Natural killer cell (primary cell): Measurements from ENCODE around the gene GPX4. TPM values are rescaled to one million over a fixed set of nuclear protein-coding genes. Genes with fewer than 3 reads are reported as not detected.

Source experiments
- ATAC-seq, 3 donors: fragments of 150-1000 bp in 2 of 3; fragments of 200-7000 bp in 1 of 3; cut with Tn5 transposase; 1 replicate in 1 of 3; 2 replicates in 2 of 3; pipeline ENCODE4 v1.10.0; 2021; ENCODE audit warnings: mild to moderate bottlenecking in 2 of 3, moderate library complexity in 2 of 3
- DNase-seq, 2 donors: peaks; one replicate each; pipeline versions ENCODE4 v3.0.0 to v3.0.0-alpha.2; 2013 to 2021; ENCODE audit warnings: mixed read lengths in 1 of 2
- H3K27ac ChIP-seq: one replicate; pipeline ENCODE4 v1.5.1; 2013; ENCODE audit warnings: mild to moderate bottlenecking, low read length
- H3K27me3 ChIP-seq: one replicate; pipeline ENCODE4 v1.6.1; 2013; ENCODE audit warnings: low read length; ENCODE audit not compliant: control insufficient read depth, insufficient read depth
- H3K36me3 ChIP-seq: one replicate; pipeline ENCODE4 v1.6.1; 2013; ENCODE audit warnings: low read length; ENCODE audit not compliant: control insufficient read depth, insufficient read depth
- H3K4me1 ChIP-seq: one replicate; pipeline ENCODE4 v1.6.1; 2013; ENCODE audit warnings: low read length; ENCODE audit not compliant: control insufficient read depth, insufficient read depth
- H3K4me3 ChIP-seq: one replicate; pipeline ENCODE4 v1.5.1; 2013; ENCODE audit warnings: low read length
- H3K9me3 ChIP-seq: one replicate; pipeline ENCODE4 v1.6.1; 2013; ENCODE audit warnings: low read length; ENCODE audit not compliant: control insufficient read depth, insufficient read depth
- H3K27ac Mint-ChIP-seq, 2 donors: one replicate each; pipeline ENCODE4 v1.8.0; 2022; ENCODE audit warnings: mild to moderate bottlenecking in 2 of 2, mixed read lengths in 2 of 2, moderate library complexity in 1 of 2
- H3K27me3 Mint-ChIP-seq, 2 donors: one replicate each; pipeline ENCODE4 v1.8.0; 2022; ENCODE audit warnings: low read depth in 2 of 2, mixed read lengths in 2 of 2
- H3K36me3 Mint-ChIP-seq: one replicate; pipeline ENCODE4 v1.8.0; 2022; ENCODE audit warnings: mixed read lengths
- H3K4me1 Mint-ChIP-seq, 2 donors: one replicate each; pipeline ENCODE4 v1.8.0; 2022; ENCODE audit warnings: mixed read lengths in 2 of 2
- H3K4me3 Mint-ChIP-seq: one replicate; pipeline ENCODE4 v1.8.0; 2022; ENCODE audit warnings: mild to moderate bottlenecking, moderate library complexity, mixed read lengths
- H3K9me3 Mint-ChIP-seq, 2 donors: one replicate each; pipeline ENCODE4 v1.8.0; 2022; ENCODE audit warnings: mixed read lengths in 2 of 2
- CTCF ChIP-seq: fragments of 200-600 bp; IDR thresholded peaks from one replicate; pipeline ENCODE4 v1.8.0; 2022; ENCODE audit warnings: antibody characterized with exemption
- WGBS: methylation state at CpG from one replicate; pipeline ENCODE4 v1.1.7; 2013; ENCODE audit warnings: missing lambda C conversion rate; ENCODE audit not compliant: insufficient coverage; 5-methylcytosine and 5-hydroxymethylcytosine counted together
- intact Hi-C: fragments of 100-400 bp; cut with micrococcal nuclease; formaldehyde crosslinking; loops from one replicate; pipeline ENCODE4 v1.14.2; 2022
- total RNA-seq, 4 donors: library from RNA; stranded (reverse); fragments of 120-200 nt in 1 of 4; gene quantifications; one replicate each; pipeline versions ENCODE4 v1.2.3 to v1.2.4, GENCODE V29; 2013 to 2022

GPX4 gene
- total RNA-seq, 3 donors from 2014 or later (not counting 1 experiment from before 2014, with no cell fraction given) = 108 to 126 (median 121) TPM

- H3K9me3 Mint-ChIP-seq = no peaks in the 10 kb centered on the region
- peaks cover 75% of the 10 kb centered on the region for H3K36me3 ChIP-seq
- no peaks in the 10 kb centered on the region for H3K9me3 ChIP-seq
- no peaks in the 10 kb centered on the region for H3K27me3 ChIP-seq
- no peaks in the 10 kb centered on the region for H3K27me3 Mint-ChIP-seq
- H3K27ac ChIP-seq = no peak overlapping the region
- no peak for ATAC-seq
- DNase-seq = no peak
- no peaks in the 10 kb centered on the region for H3K4me1 ChIP-seq
- no peak for TF ChIP-seq CTCF
- H3K4me3 ChIP-seq = no peak overlapping the region
- no peaks in the 10 kb centered on the region for H3K4me1 Mint-ChIP-seq
- intact Hi-C loops = no loop called here
- no peak overlapping the region for H3K4me3 Mint-ChIP-seq
- H3K36me3 Mint-ChIP-seq = no peaks in the 10 kb centered on the region
- 98% methylated on average over 34 of the region's 34 CpGs for WGBS
- H3K27ac Mint-ChIP-seq = no peak overlapping the region
Measured at GRCh38 chr19:1118999-1119398, 15.2 kb downstream of the GPX4 start.

GRCh38 chr19:1119475-1120217, 15.9 kb downstream of the GPX4 start:
- H3K9me3 Mint-ChIP-seq = no peaks in the 10 kb centered on the region
- DNase-seq (no peak), ATAC-seq (no peak)
- intact Hi-C loops = no loop called here
- Histone ChIP-seq H3K27ac (no peak overlapping the region), H3K9me3 (no peaks in the 10 kb centered on the region), H3K4me1 (no peaks in the 10 kb centered on the region), H3K4me3 (no peak overlapping the region), H3K27me3 (no peaks in the 10 kb centered on the region), H3K36me3 (peaks cover 74% of the 10 kb centered on the region)
- no peaks in the 10 kb centered on the region for H3K36me3 Mint-ChIP-seq
- no peak overlapping the region for H3K27ac Mint-ChIP-seq
- TF ChIP-seq CTCF = no peak
- no peaks in the 10 kb centered on the region for H3K27me3 Mint-ChIP-seq
- H3K4me3 Mint-ChIP-seq = no peak overlapping the region
- no peaks in the 10 kb centered on the region for H3K4me1 Mint-ChIP-seq
- 97% methylated on average over 50 of the region's 50 CpGs for WGBS

- TF ChIP-seq CTCF = no peak
- no peak for DNase-seq
- Mint-ChIP-seq H3K4me3 (no peak overlapping the region), H3K27me3 (no peaks in the 10 kb centered on the region), H3K27ac (no peak overlapping the region), H3K4me1 (no peaks in the 10 kb centered on the region), H3K36me3 (no peaks in the 10 kb centered on the region), H3K9me3 (no peaks in the 10 kb centered on the region)
- no peaks in the 10 kb centered on the region for H3K9me3 ChIP-seq
- H3K27ac ChIP-seq = no peak overlapping the region
- peaks cover 77% of the 10 kb centered on the region for H3K36me3 ChIP-seq
- H3K4me3 ChIP-seq = no peak overlapping the region
- H3K4me1 ChIP-seq = no peaks in the 10 kb centered on the region
- intact Hi-C loops = no loop called here
- H3K27me3 ChIP-seq = no peaks in the 10 kb centered on the region
- no peak for ATAC-seq
- WGBS = 99% methylated on average over 9 of the region's 10 CpGs
Measured at GRCh38 chr19:1121395-1121794, 17.6 kb downstream of the GPX4 start.
